Measurements from ENCODE around the gene SCNN1B. TPM values are rescaled to one million over a fixed set of nuclear protein-coding genes. Genes with fewer than 3 reads are reported as not detected.
A peak's percentile ranks its signal among the peaks of the same experiment; 100 is the strongest.
"Not testable (repeated sequence)": the region's sequence is repeated elsewhere in the genome, so short reads cannot be mapped to it uniquely, and the experiment has no call there.

The SCNN1B gene
- total and polyA plus RNA-seq, 11 donors: 0.15 to 1.1 (median 0.34) TPM; not detected in 6

- peaks cover 0 to 70% (median 52%) of the 10 kb centered on the region in 9 donors for H3K36me3 ChIP-seq
- H3K9me3 ChIP-seq: no peaks in the 10 kb centered on the region
- H3K27ac ChIP-seq: no peak overlapping the region
- H3K4me1 ChIP-seq: peaks cover 0 to 12% (median 7%) of the 10 kb centered on the region in 12 donors
- H3K4me3 ChIP-seq: no peak overlapping the region
- ATAC-seq (no peak), DNase-seq (no peak)
- TF ChIP-seq CTCF (IDR thresholded peaks at IDR 0.05): no peak
- TF ChIP-seq POLR2A (IDR thresholded peaks at IDR 0.05): no peak
- no peaks in the 10 kb centered on the region for H3K27me3 ChIP-seq
- WGBS, 4 donors: 90 to 96% (median 95%) methylated on average over 5 of the region's 5 CpGs
- intact Hi-C loops (cut with DNase I): loop anchor here in 1 of 10 donors (5.0 kb wide), 1 partner anchor 52 kb away; no protein-coding TSS in a partner anchor
These were observed 87.1 kb downstream of the SCNN1B start for GRCh38 chr16:23389201-23389600.

GRCh38 chr16:23389936-23390335, 87.8 kb downstream of the SCNN1B start:
- not testable (repeated sequence) for H3K4me3 ChIP-seq, H3K27me3 ChIP-seq, ATAC-seq, DNase-seq, H3K27ac ChIP-seq, H3K9me3 ChIP-seq
- intact Hi-C loops (cut with DNase I): loop anchor here in 2 of 10 donors (5.0 to 10.0 kb wide), 2 partner anchors 53 to 65 kb away; partner anchors contain the start of gene COG7 (in 1 of the 2)
- WGBS, 4 donors: 95 to 98% (median 97%) methylated on average over 8 of the region's 8 CpGs
- Histone ChIP-seq H3K4me1 (peaks cover 0 to 18% (median 8%) of the 10 kb centered on the region in 12 donors), H3K36me3 (peaks cover 0 to 76% (median 52%) of the 10 kb centered on the region in 9 donors)

GRCh38 chr16:23391381-23392222, 89.5 kb downstream of the SCNN1B start:
- Histone ChIP-seq H3K4me3 (no peak overlapping the region), H3K27ac (peak overlapping the region in 1 of 12 donors; percentile 63), H3K4me1 (peaks cover 0 to 18% (median 8%) of the 10 kb centered on the region in 12 donors), H3K27me3 (no peaks in the 10 kb centered on the region), H3K36me3 (peaks cover 0 to 93% (median 63%) of the 10 kb centered on the region in 9 donors), H3K9me3 (no peaks in the 10 kb centered on the region)
- 92 to 95% (median 93%) methylated on average over 17 of the region's 17 CpGs for WGBS, 4 donors
- intact Hi-C loops (cut with DNase I): loop anchor here in 1 of 10 donors (10.0 kb wide), 1 partner anchor 63 kb away; the partner anchor contains the start of gene COG7
- DNase-seq (no peak), ATAC-seq (no peak)
- no peak for TF ChIP-seq CTCF (IDR thresholded peaks at IDR 0.05)
- TF ChIP-seq POLR2A (IDR thresholded peaks at IDR 0.05): no peak

- DNase-seq (no peak), ATAC-seq (no peak)
- H3K27ac ChIP-seq: peak overlapping the region in 1 of 12 donors; percentile 50
- H3K36me3 ChIP-seq: peaks cover 0 to 97% (median 69%) of the 10 kb centered on the region in 9 donors
- H3K4me1 ChIP-seq: peaks cover 0 to 18% (median 8%) of the 10 kb centered on the region in 12 donors
- 94 to 96% (median 95%) methylated on average over 6 of the region's 6 CpGs for WGBS, 4 donors
- H3K27me3 ChIP-seq: no peaks in the 10 kb centered on the region
- no peak for TF ChIP-seq POLR2A (IDR thresholded peaks at IDR 0.05)
- no peak for TF ChIP-seq CTCF (IDR thresholded peaks at IDR 0.05)
- intact Hi-C loops (cut with DNase I): loop anchor here in 1 of 10 donors (10.0 kb wide), 1 partner anchor 63 kb away; the partner anchor contains the start of gene COG7
- H3K9me3 ChIP-seq: no peaks in the 10 kb centered on the region
- no peak overlapping the region for H3K4me3 ChIP-seq
These were observed 90.1 kb downstream of the SCNN1B start for GRCh38 chr16:23392223-23392600.
